ENCODE measurements around the gene GRHL3. TPM values are rescaled to one million over a fixed set of nuclear protein-coding genes. Genes with fewer than 3 reads are reported as not detected.

GRHL3 gene
- total RNA-seq, 1 experiment from 2014 or later = 1.1 TPM

GRCh38 chr1:24302209-24302611, 16.9 kb upstream of the GRHL3 start:
- intact Hi-C loops (cut with micrococcal nuclease; ENCODE audit: unreplicated experiment) = no loop called here
- BruUV-seq (replicated peaks) = no TSS peak
- peaks cover 14% of the 10 kb centered on the region for H3K4me1 ChIP-seq (replicated peaks; ENCODE audit: insufficient read depth)
- H3K79me2 ChIP-seq (ENCODE audit: low read depth) = no peaks in the 10 kb centered on the region
- H3K9me3 ChIP-seq (ENCODE audit: insufficient read depth, low read depth) = no peaks in the 10 kb centered on the region
- CTCF ChIA-PET = interaction anchor here (0.8 kb wide), 1 partner anchor 100 kb away, joined by 3 read pairs; no protein-coding TSS in a partner anchor
- POLR2A ChIA-PET (ENCODE audit: unreplicated experiment) = interaction anchor here (0.6 to 0.7 kb wide), 2 partner anchors 19 to 73 kb away, joined by 3 to 5 read pairs; no protein-coding TSS in a partner anchor
- DNase-seq = no peak
- H3K27ac ChIP-seq = no peak overlapping the region
- no peak overlapping the region for H3K4me2 ChIP-seq
- H3K4me3 ChIP-seq = no peak overlapping the region
- H4K20me1 ChIP-seq (ENCODE audit: insufficient read depth) = no peaks in the 10 kb centered on the region
- H3K9me2 ChIP-seq (ENCODE audit: insufficient read depth) = no peaks in the 10 kb centered on the region
- no peaks in the 10 kb centered on the region for H3K36me3 ChIP-seq (ENCODE audit: low read depth)
- no peaks in the 10 kb centered on the region for H3K27me3 ChIP-seq (ENCODE audit: insufficient read depth, low read depth)
- no peak overlapping the region for H2AFZ ChIP-seq
- peaks cover 6% of the 10 kb centered on the region; the same call in 1 of the 2 replicates for H3F3A ChIP-seq (ENCODE audit: insufficient read depth, low read depth)
- TF ChIP-seq CTCF (conservative IDR thresholded peaks at IDR 0.05) (no peak), EZH2 (IDR thresholded peaks at IDR 0.05; ENCODE audit: low read depth) (no peak)

GRCh38 chr1:24303600-24303999, 15.6 kb upstream of the GRHL3 start:
- TF ChIP-seq EZH2 (IDR thresholded peaks at IDR 0.05; ENCODE audit: low read depth) = no peak
- no peak for TF ChIP-seq CTCF (conservative IDR thresholded peaks at IDR 0.05)
- H3K4me2 ChIP-seq = no peak overlapping the region
- H2AFZ ChIP-seq = no peak overlapping the region
- POLR2A ChIA-PET (ENCODE audit: unreplicated experiment) = interaction anchor here (0.7 kb wide), 1 partner anchor 115 kb away, joined by 3 read pairs; no protein-coding TSS in a partner anchor
- H3F3A ChIP-seq (ENCODE audit: insufficient read depth, low read depth) = peaks cover 8% of the 10 kb centered on the region; the same call in 1 of the 2 replicates
- DNase-seq = no peak
- BruUV-seq (replicated peaks) = no TSS peak
- H3K4me3 ChIP-seq = no peak overlapping the region
- intact Hi-C loops (cut with micrococcal nuclease; ENCODE audit: unreplicated experiment) = no loop called here
- no peaks in the 10 kb centered on the region for H3K9me2 ChIP-seq (ENCODE audit: insufficient read depth)
- no peak overlapping the region for H3K27ac ChIP-seq
- CTCF ChIA-PET = no interaction called here
- H3K79me2 ChIP-seq (ENCODE audit: low read depth) = no peaks in the 10 kb centered on the region
- H3K9me3 ChIP-seq (ENCODE audit: insufficient read depth, low read depth) = no peaks in the 10 kb centered on the region
- no peaks in the 10 kb centered on the region for H4K20me1 ChIP-seq (ENCODE audit: insufficient read depth)
- H3K4me1 ChIP-seq (replicated peaks; ENCODE audit: insufficient read depth) = peaks cover 16% of the 10 kb centered on the region
- H3K27me3 ChIP-seq (ENCODE audit: insufficient read depth, low read depth) = no peaks in the 10 kb centered on the region
- no peaks in the 10 kb centered on the region for H3K36me3 ChIP-seq (ENCODE audit: low read depth)

- POLR2A ChIA-PET (ENCODE audit: unreplicated experiment) = no interaction called here
- Histone ChIP-seq H3K4me2 (no peak overlapping the region), H3K9me3 (ENCODE audit: insufficient read depth, low read depth) (no peaks in the 10 kb centered on the region), H3K9me2 (ENCODE audit: insufficient read depth) (no peaks in the 10 kb centered on the region), H2AFZ (no peak overlapping the region), H3K36me3 (ENCODE audit: low read depth) (no peaks in the 10 kb centered on the region), H4K20me1 (ENCODE audit: insufficient read depth) (no peaks in the 10 kb centered on the region), H3F3A (ENCODE audit: insufficient read depth, low read depth) (peaks cover 16% of the 10 kb centered on the region; the same call in 1 of the 2 replicates), H3K79me2 (ENCODE audit: low read depth) (no peaks in the 10 kb centered on the region), H3K27ac (no peak overlapping the region), H3K4me3 (no peak overlapping the region), H3K27me3 (ENCODE audit: insufficient read depth, low read depth) (no peaks in the 10 kb centered on the region), H3K4me1 (replicated peaks; ENCODE audit: insufficient read depth) (peaks cover 28% of the 10 kb centered on the region)
- intact Hi-C loops (cut with micrococcal nuclease; ENCODE audit: unreplicated experiment) = no loop called here
- DNase-seq = no peak
- TF ChIP-seq CTCF (conservative IDR thresholded peaks at IDR 0.05) (no peak), EZH2 (IDR thresholded peaks at IDR 0.05; ENCODE audit: low read depth) (no peak)
- no TSS peak for BruUV-seq (replicated peaks)
- CTCF ChIA-PET = no interaction called here
Measured at GRCh38 chr1:24304763-24305162, 14.4 kb upstream of the GRHL3 start.

Measured in PC-9 (cell line).